Activated CD8-positive, alpha-beta memory T cell treated with anti-CD3 and anti-CD28 coated beads, Interleukin-2, amount 10 ng/mL, durations not matched to agents 7 days and 5 days (primary cell): ENCODE data around the gene SHANK2. TPM values are rescaled to one million over a fixed set of nuclear protein-coding genes. Genes with fewer than 3 reads are reported as not detected.

Experiments used
- ATAC-seq: fragments of 150-1000 bp; cut with Tn5 transposase; one replicate; pipeline ENCODE4 v1.10.0; 2021; ENCODE audit warnings: moderate library complexity
- CTCF ChIA-PET: fragments of 350-600 bp; sonication (Branson Sonifier 250); formaldehyde crosslinking; loops from one replicate; lab custom pipeline; 2021; ENCODE audit warnings: antibody characterized with exemption; lab: Charles Lee
- DNase-seq: peaks from one replicate; pipeline ENCODE4 v3.0.0-alpha.2; 2020
- H3K27ac Mint-ChIP-seq: one replicate; pipeline ENCODE4 v1.8.0; 2021; ENCODE audit warnings: mild to moderate bottlenecking, mixed read lengths
- H3K27me3 Mint-ChIP-seq: one replicate; pipeline ENCODE4 v1.8.0; 2021; ENCODE audit warnings: mixed read lengths
- H3K36me3 Mint-ChIP-seq: one replicate; pipeline ENCODE4 v1.8.0; 2021; ENCODE audit warnings: mild to moderate bottlenecking, mixed read lengths
- H3K4me1 Mint-ChIP-seq: one replicate; pipeline ENCODE4 v1.8.0; 2021; ENCODE audit warnings: mixed read lengths
- H3K4me3 Mint-ChIP-seq: one replicate; pipeline ENCODE4 v1.8.0; 2021; ENCODE audit warnings: mild to moderate bottlenecking, moderate library complexity, mixed read lengths
- H3K9me3 Mint-ChIP-seq: one replicate; pipeline ENCODE4 v1.8.0; 2022; ENCODE audit warnings: low read depth, mixed read lengths
- total RNA-seq, 2 experiments: library from RNA; stranded (reverse); gene quantifications; one replicate each; pipeline ENCODE4 v1.2.3, GENCODE V29; 2021

SHANK2 gene
- total RNA-seq, 2 experiments from 2014 or later, result not detected

DNA sequence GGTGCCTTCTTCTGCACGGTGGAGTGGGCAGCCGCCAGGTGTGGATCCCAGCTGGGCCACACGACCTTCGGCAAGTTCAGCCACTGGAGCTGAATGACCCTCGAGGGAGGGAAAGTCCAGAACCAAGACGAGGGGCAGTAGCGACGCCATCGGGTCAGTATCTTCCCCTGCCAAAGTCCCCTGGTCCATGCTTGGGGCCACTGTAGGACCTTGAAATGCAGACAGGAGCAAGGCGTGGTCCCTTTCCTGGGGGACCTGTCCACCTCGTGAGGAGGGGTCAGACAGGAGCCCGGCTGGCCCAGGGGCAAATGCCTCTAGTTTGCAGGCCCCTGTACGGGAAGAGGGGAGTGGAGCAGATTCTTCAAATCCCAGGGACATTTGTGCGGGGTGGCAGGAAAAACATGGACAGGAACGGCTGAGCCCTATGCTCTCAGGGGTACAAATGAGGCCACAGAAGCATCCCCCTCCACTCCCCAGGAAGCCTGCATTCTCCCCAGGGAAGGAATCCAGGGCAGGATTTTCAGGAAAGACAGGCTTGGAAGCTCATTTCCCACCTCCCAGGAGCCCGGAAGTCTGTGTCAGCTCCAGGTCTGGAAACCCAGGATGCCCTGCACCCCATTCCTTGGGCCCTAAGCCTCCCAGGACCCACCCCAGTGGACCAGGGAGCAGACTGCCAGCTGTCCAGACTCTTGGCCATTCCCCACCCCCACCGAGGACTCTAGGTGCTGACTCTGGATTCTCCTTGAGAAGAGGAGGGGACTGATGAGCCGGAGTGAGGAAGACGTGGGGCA, 6.6 kb downstream of the SHANK2 start:
- Mint-ChIP-seq H3K36me3 (no peaks in the 10 kb centered on the region), H3K9me3 (no peaks in the 10 kb centered on the region), H3K4me1 (no peaks in the 10 kb centered on the region), H3K4me3 (no peak overlapping the region), H3K27me3 (peaks cover 25% of the 10 kb centered on the region), H3K27ac (no peak overlapping the region)
- CTCF ChIA-PET, result no interaction called here
- ATAC-seq, result no peak
- DNase-seq, result no peak

- no peak overlapping the region for H3K4me3 Mint-ChIP-seq
- H3K27me3 Mint-ChIP-seq, result peaks cover 12% of the 10 kb centered on the region
- no peak overlapping the region for H3K27ac Mint-ChIP-seq
- no peak for ATAC-seq
- H3K9me3 Mint-ChIP-seq, result no peaks in the 10 kb centered on the region
- no peaks in the 10 kb centered on the region for H3K4me1 Mint-ChIP-seq
- no peak for DNase-seq
- CTCF ChIA-PET, result no interaction called here
- no peaks in the 10 kb centered on the region for H3K36me3 Mint-ChIP-seq
Observed at GRCh38 chr11:71244116-71244810, 8.1 kb downstream of the SHANK2 start.

DNA sequence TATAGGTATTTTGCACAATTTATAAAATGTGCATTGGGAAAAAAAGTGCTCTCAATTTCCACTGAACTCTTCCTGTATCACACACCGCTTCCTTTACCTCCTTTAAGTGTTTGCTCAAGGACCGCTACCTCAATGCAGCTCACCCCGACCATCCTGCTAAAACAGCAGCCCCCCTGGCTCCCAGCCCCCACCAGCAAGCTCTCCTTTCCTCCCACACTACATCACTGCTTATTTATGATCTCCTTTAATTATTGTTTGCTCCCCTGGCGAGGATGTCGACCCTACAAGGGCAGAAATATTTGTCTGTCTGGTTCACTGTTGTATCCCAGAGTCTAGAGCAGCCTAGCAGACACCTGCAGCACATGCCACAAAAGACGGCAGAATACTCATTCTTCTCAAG, 10.0 kb downstream of the SHANK2 start:
- Mint-ChIP-seq H3K9me3 (no peaks in the 10 kb centered on the region), H3K4me3 (no peak overlapping the region), H3K36me3 (no peaks in the 10 kb centered on the region), H3K27ac (no peak overlapping the region), H3K4me1 (no peaks in the 10 kb centered on the region), H3K27me3 (peaks cover 7% of the 10 kb centered on the region)
- CTCF ChIA-PET, result no interaction called here
- no peak for ATAC-seq
- DNase-seq, result no peak

DNA sequence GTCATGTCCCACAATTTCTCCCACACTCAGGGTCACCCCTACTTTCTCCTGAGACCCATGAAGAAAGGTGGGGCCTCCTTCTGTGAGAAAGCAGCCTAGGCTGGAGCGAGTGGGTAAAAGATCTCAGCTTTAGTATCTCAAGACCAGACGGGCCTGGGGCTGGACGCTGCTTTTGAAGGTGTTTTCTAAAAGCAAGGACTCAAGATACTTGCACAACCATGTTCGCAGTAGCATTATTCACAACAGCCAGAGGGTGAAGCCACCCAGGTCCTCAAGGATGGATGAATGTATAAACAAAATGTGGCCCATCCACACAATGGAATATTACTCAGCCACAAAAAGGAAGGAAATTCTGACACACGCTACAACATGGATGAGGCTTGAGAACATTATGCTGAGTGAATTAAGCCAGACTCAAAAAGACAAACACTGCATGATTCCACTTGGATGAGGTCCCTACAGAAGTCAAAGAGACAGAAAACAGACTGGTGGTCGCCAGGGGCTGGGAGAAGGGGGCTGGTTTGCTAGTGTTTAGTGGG, 10.6 kb downstream of the SHANK2 start:
- no peaks in the 10 kb centered on the region for H3K36me3 Mint-ChIP-seq
- no peak for DNase-seq
- ATAC-seq, result no peak
- CTCF ChIA-PET, result no interaction called here
- H3K9me3 Mint-ChIP-seq, result no peaks in the 10 kb centered on the region
- H3K4me1 Mint-ChIP-seq, result no peaks in the 10 kb centered on the region
- H3K27me3 Mint-ChIP-seq, result peaks cover 7% of the 10 kb centered on the region
- H3K4me3 Mint-ChIP-seq, result no peak overlapping the region
- H3K27ac Mint-ChIP-seq, result no peak overlapping the region

- Mint-ChIP-seq H3K4me1 (no peaks in the 10 kb centered on the region), H3K9me3 (no peaks in the 10 kb centered on the region), H3K36me3 (no peaks in the 10 kb centered on the region), H3K4me3 (no peak overlapping the region), H3K27ac (no peak overlapping the region), H3K27me3 (peaks cover 7% of the 10 kb centered on the region)
- CTCF ChIA-PET, result no interaction called here
- DNase-seq (no peak), ATAC-seq (no peak)
Observed at GRCh38 chr11:71240865-71241691, 11.3 kb downstream of the SHANK2 start.

- no peak for DNase-seq
- Mint-ChIP-seq H3K4me3 (no peak overlapping the region), H3K36me3 (no peaks in the 10 kb centered on the region), H3K27ac (no peak overlapping the region), H3K4me1 (no peaks in the 10 kb centered on the region), H3K9me3 (no peaks in the 10 kb centered on the region), H3K27me3 (peaks cover 7% of the 10 kb centered on the region)
- ATAC-seq, result no peak
- CTCF ChIA-PET, result no interaction called here
Observed at GRCh38 chr11:71240061-71240690, 12.2 kb downstream of the SHANK2 start.

- DNase-seq, result no peak
- CTCF ChIA-PET, result no interaction called here
- H3K36me3 Mint-ChIP-seq, result no peaks in the 10 kb centered on the region
- no peak overlapping the region for H3K4me3 Mint-ChIP-seq
- no peak overlapping the region for H3K27ac Mint-ChIP-seq
- H3K9me3 Mint-ChIP-seq, result no peaks in the 10 kb centered on the region
- no peaks in the 10 kb centered on the region for H3K4me1 Mint-ChIP-seq
- H3K27me3 Mint-ChIP-seq, result peaks cover 7% of the 10 kb centered on the region
- no peak for ATAC-seq
Observed at GRCh38 chr11:71239581-71239980, 12.8 kb downstream of the SHANK2 start.

DNA sequence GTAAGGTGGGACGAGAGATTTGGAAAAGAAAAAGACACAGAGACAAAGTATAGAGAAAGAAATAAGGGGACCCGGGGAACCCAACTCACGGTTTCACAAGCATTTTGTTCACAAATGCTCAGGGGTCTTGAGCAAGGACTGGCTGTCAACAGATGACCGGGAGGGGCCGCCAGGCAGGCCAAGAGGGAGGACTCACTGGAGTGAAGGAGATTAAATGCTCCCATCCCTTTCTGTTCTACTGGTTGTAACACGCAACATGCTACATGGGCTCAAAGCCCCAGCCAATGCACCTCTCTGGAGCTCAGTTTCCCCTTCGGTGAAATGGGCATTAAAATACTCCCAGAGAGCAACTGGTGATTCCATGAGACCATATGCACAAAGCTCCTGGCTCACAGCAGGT, 13.4 kb downstream of the SHANK2 start:
- CTCF ChIA-PET, result no interaction called here
- Mint-ChIP-seq H3K4me1 (no peaks in the 10 kb centered on the region), H3K9me3 (no peaks in the 10 kb centered on the region), H3K36me3 (no peaks in the 10 kb centered on the region), H3K27me3 (peaks cover 7% of the 10 kb centered on the region), H3K27ac (no peak overlapping the region), H3K4me3 (no peak overlapping the region)
- DNase-seq, result no peak
- no peak for ATAC-seq

GRCh38 chr11:71238285-71238875, 14.0 kb downstream of the SHANK2 start:
- CTCF ChIA-PET, result no interaction called here
- no peak for ATAC-seq
- peaks cover 7% of the 10 kb centered on the region for H3K27me3 Mint-ChIP-seq
- H3K36me3 Mint-ChIP-seq, result no peaks in the 10 kb centered on the region
- no peak overlapping the region for H3K27ac Mint-ChIP-seq
- H3K4me1 Mint-ChIP-seq, result no peaks in the 10 kb centered on the region
- H3K9me3 Mint-ChIP-seq, result no peaks in the 10 kb centered on the region
- H3K4me3 Mint-ChIP-seq, result no peak overlapping the region
- no peak for DNase-seq

DNA sequence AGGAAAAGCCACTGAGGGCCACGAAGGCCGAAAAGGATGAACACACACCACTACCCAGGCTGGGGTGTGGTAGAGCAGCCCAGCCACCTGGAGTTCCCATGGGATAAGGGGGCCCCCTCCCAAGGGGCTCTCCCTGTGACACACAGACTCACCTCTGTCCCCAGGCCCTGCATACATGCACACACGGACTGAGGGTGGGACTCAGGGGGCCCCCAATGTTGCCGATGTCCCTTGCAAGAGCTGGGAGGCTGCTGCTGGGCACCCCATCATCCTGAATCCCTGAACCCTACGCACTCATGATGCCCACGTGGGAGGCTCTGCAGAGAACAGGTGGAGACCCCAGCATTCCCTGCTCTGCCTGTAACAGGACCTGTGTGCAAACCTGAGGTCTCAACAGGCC, 14.5 kb downstream of the SHANK2 start:
- Mint-ChIP-seq H3K27ac (no peak overlapping the region), H3K4me1 (no peaks in the 10 kb centered on the region), H3K9me3 (no peaks in the 10 kb centered on the region), H3K4me3 (no peak overlapping the region), H3K27me3 (peaks cover 7% of the 10 kb centered on the region), H3K36me3 (no peaks in the 10 kb centered on the region)
- ATAC-seq (no peak), DNase-seq (no peak)
- CTCF ChIA-PET, result no interaction called here

- DNase-seq (no peak), ATAC-seq (no peak)
- H3K27me3 Mint-ChIP-seq, result peaks cover 4% of the 10 kb centered on the region
- H3K4me1 Mint-ChIP-seq, result no peaks in the 10 kb centered on the region
- CTCF ChIA-PET, result no interaction called here
- no peak overlapping the region for H3K27ac Mint-ChIP-seq
- no peaks in the 10 kb centered on the region for H3K36me3 Mint-ChIP-seq
- H3K4me3 Mint-ChIP-seq, result no peak overlapping the region
- no peaks in the 10 kb centered on the region for H3K9me3 Mint-ChIP-seq
Observed at GRCh38 chr11:71236836-71237475, 15.4 kb downstream of the SHANK2 start.

DNA sequence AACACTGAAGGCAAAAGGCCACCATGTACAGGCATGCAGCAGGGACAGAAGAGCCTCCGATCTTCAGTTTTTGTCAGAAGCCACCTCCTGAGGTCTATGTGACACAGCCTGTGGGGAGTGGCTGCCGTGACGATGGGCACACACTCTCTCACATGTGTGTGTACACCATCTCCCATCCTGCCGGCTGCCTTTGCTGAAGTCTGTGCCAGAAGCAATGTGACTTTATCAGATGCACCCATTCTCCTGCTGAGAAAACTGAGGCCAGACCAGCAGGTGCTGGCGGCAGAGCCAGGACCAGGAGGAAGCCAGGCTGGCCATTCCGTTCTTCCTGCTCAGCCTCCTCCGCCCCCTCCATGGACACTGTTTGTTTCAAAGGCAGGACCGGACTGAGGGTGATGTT, 16.7 kb downstream of the SHANK2 start:
- Mint-ChIP-seq H3K4me1 (no peaks in the 10 kb centered on the region), H3K36me3 (no peaks in the 10 kb centered on the region), H3K27ac (no peak overlapping the region), H3K9me3 (no peaks in the 10 kb centered on the region), H3K4me3 (no peak overlapping the region), H3K27me3 (no peaks in the 10 kb centered on the region)
- CTCF ChIA-PET, result no interaction called here
- ATAC-seq, result no peak
- no peak for DNase-seq
